GM10248 (cell line): ENCODE results near the gene RAB34.

Experiments
- CTCF ChIA-PET: fragments of 300-600 bp; sonication (Branson Sonifier 250); formaldehyde crosslinking; extraction: SDS; loops from one replicate; lab custom pipeline; 2021; ENCODE audit warnings: antibody characterized with exemption; lab: Yijun Ruan, JAX
- POLR2A ChIA-PET: fragments of 350-650 bp; sonication (Branson Sonifier 250); formaldehyde crosslinking; extraction: SDS; loops from one replicate; lab custom pipeline; 2020; ENCODE audit warnings: antibody characterized with exemption; lab: Yijun Ruan, JAX
- DNase-seq: peaks from one replicate; pipeline ENCODE4 v3.0.0; 2012; ENCODE audit errors: extremely low spot score
- CTCF ChIP-seq: IDR thresholded peaks from 2 replicates; pipeline ENCODE4 v1.5.1; 2012; ENCODE audit warnings: mild to moderate bottlenecking, low read depth; ENCODE audit errors: extremely low read depth, missing control alignments, control extremely low read depth

RAB34 gene

GRCh38 chr17:28665994-28666393, 51.7 kb downstream of the RAB34 start:
- POLR2A ChIA-PET = no interaction called here
- CTCF ChIA-PET = interaction anchor here (1.0 to 1.1 kb wide), 2 partner anchors 10 to 19 kb away, joined by 3 to 4 read pairs; no protein-coding TSS in a partner anchor
- no peak for DNase-seq
- TF ChIP-seq CTCF = no peak
